ENCODE results near the gene PBX2. TPM values are rescaled to one million over a fixed set of nuclear protein-coding genes. Genes with fewer than 3 reads are reported as not detected.

Gene PBX2
- total and polyA plus RNA-seq, 2 experiments from 2014 or later, result 7.2 to 111 TPM

DNA sequence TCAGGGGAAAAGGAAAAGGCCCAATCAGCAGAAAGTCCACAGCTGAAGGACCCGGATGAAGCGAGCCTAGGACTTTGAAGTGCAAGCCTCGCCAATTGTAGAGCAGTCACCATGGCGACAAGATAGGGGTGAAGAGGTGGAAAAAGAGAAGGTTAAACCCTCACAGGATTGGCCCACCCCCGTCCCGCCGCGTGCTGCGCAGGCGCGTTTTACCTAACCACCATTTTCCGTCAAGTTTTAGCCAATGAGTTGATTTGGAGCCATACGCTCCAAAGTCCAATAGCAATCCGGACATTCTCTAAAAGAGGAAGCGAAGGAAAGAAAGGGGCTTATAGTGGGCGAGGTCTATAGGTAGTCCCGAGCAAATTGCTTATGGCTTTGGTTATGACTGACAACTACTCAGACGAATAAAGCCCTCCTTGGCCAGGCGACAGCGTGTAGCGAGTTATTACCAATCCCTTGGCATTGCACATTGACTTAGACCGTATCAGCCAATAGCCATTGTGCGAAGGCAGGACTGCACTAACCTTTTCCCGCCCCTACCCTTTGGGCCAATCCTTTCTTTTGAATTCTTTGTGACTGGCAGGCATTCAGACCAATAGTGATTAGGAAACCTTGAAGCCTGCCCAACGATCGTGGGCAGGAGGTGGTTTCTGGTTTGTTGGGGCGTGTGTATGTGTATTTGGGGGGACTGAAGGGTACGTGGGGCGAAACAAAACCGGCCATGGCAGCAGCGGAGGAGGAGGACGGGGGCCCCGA is 12.0 kb downstream of the PBX2 start, which contains the start of gene RNF5:
Gene RNF5 (plus strand): TSS at position 618 of the 759 bp plus-strand sequence. CDS start 107 bp downstream, at position 725.
- H3K27me3 Mint-ChIP-seq (ENCODE audit: insufficient read depth, low read depth, poor library complexity), result peaks cover 23% of the 10 kb centered on the region
- peak within 1 kb of the TSS; percentile 79 for H3K4me3 Mint-ChIP-seq
- H3K36me3 ChIP-seq (ENCODE audit: insufficient read depth), result peaks cover 2% of the 10 kb centered on the region; the same call in 1 of the 2 replicates
- H3K27ac Mint-ChIP-seq, result peak within 1 kb of the TSS; percentile 91
- H3K4me1 Mint-ChIP-seq, result peaks cover 48% of the 10 kb centered on the region
- H3K79me2 ChIP-seq (replicated peaks; ENCODE audit: insufficient read depth), result peaks cover 41% of the 10 kb centered on the region
- H3K27ac ChIP-seq (ENCODE audit: low read depth), result peak within 1 kb of the TSS; percentile 93
- 0 out of 2 replicates have a peak, but pooled peaks cover 7% of the 10 kb centered on the region for H3F3A ChIP-seq (replicated peaks; ENCODE audit: low read depth)
- peak; percentile 73 for ATAC-seq
- peaks cover 4% of the 10 kb centered on the region; the same call in 1 of the 2 replicates for H4K20me1 ChIP-seq (replicated peaks; ENCODE audit: insufficient read depth)
- no peak within 1 kb of the TSS; the same call in 1 of the 2 replicates for H2AFZ ChIP-seq
- no peaks in the 10 kb centered on the region for H3K27me3 ChIP-seq (ENCODE audit: insufficient read depth)
- peak within 1 kb of the TSS; percentile 79 for H3K4me3 ChIP-seq
- peaks cover 41% of the 10 kb centered on the region for H3K36me3 Mint-ChIP-seq (ENCODE audit: low read depth)
- TF ChIP-seq CREB1 (CRISPR knock-in tag; IDR thresholded peaks at IDR 0.05; ENCODE audit: low read depth) (peak; percentile 80), JUNB (IDR thresholded peaks at IDR 0.05; ENCODE audit: unreplicated experiment) (no peak)
- peak; percentile 100 for DNase-seq (ENCODE audit: low spot score)
- H3K9me3 Mint-ChIP-seq, result no peaks in the 10 kb centered on the region
- H3K9me2 ChIP-seq (ENCODE audit: insufficient read depth), result no peaks in the 10 kb centered on the region
- peaks cover 22% of the 10 kb centered on the region for H3K4me1 ChIP-seq (ENCODE audit: insufficient read depth)
- H3K4me2 ChIP-seq, result peak within 1 kb of the TSS; percentile 85

GRCh38 chr6:32177183-32177787 is 12.7 kb downstream of the PBX2 start:
- H3K79me2 ChIP-seq (replicated peaks; ENCODE audit: insufficient read depth), result peaks cover 48% of the 10 kb centered on the region
- H3F3A ChIP-seq (replicated peaks; ENCODE audit: low read depth), result 0 out of 2 replicates have a peak, but pooled peaks cover 7% of the 10 kb centered on the region
- DNase-seq (ENCODE audit: low spot score) (peak; percentile 85), ATAC-seq (peak; percentile 24)
- TF ChIP-seq EZH2 (IDR thresholded peaks at IDR 0.05; ENCODE audit: low read depth, unreplicated experiment) (no peak), CREB1 (CRISPR knock-in tag; IDR thresholded peaks at IDR 0.05; ENCODE audit: low read depth) (peak; percentile 91), POLR2AphosphoS5 (IDR thresholded peaks at IDR 0.05; ENCODE audit: low read depth) (peak; percentile 58)
- H3K4me1 ChIP-seq (ENCODE audit: insufficient read depth), result peaks cover 22% of the 10 kb centered on the region
- peaks cover 2% of the 10 kb centered on the region; the same call in 1 of the 2 replicates for H3K36me3 ChIP-seq (ENCODE audit: insufficient read depth)
- peak overlapping the region; percentile 91 for H3K27ac Mint-ChIP-seq
- H3K4me2 ChIP-seq, result peak overlapping the region; percentile 84
- H3K27me3 Mint-ChIP-seq (ENCODE audit: insufficient read depth, low read depth, poor library complexity), result peaks cover 19% of the 10 kb centered on the region
- H2AFZ ChIP-seq, result no peak overlapping the region
- no peaks in the 10 kb centered on the region for H3K9me2 ChIP-seq (ENCODE audit: insufficient read depth)
- no peaks in the 10 kb centered on the region for H3K27me3 ChIP-seq (ENCODE audit: insufficient read depth)
- H4K20me1 ChIP-seq (replicated peaks; ENCODE audit: insufficient read depth), result peaks cover 10% of the 10 kb centered on the region; the same call in 1 of the 2 replicates
- peak overlapping the region; percentile 79 for H3K4me3 Mint-ChIP-seq
- peak overlapping the region; percentile 79 for H3K4me3 ChIP-seq
- peaks cover 35% of the 10 kb centered on the region for H3K36me3 Mint-ChIP-seq (ENCODE audit: low read depth)
- H3K4me1 Mint-ChIP-seq, result peaks cover 51% of the 10 kb centered on the region
- H3K9me3 Mint-ChIP-seq, result no peaks in the 10 kb centered on the region
- peak overlapping the region; percentile 93 for H3K27ac ChIP-seq (ENCODE audit: low read depth)

GRCh38 chr6:32176476-32177182 is 13.4 kb downstream of the PBX2 start:
- H3K36me3 ChIP-seq (ENCODE audit: insufficient read depth), result peaks cover 2% of the 10 kb centered on the region; the same call in 1 of the 2 replicates
- H3K4me1 ChIP-seq (ENCODE audit: insufficient read depth), result peaks cover 22% of the 10 kb centered on the region
- DNase-seq (ENCODE audit: low spot score) (no peak), ATAC-seq (peak; percentile 1)
- peak overlapping the region; percentile 93 for H3K27ac ChIP-seq (ENCODE audit: low read depth)
- no peaks in the 10 kb centered on the region for H3K27me3 ChIP-seq (ENCODE audit: insufficient read depth)
- H3K9me2 ChIP-seq (ENCODE audit: insufficient read depth), result no peaks in the 10 kb centered on the region
- TF ChIP-seq EZH2phosphoT487 (IDR thresholded peaks at IDR 0.05; ENCODE audit: unreplicated experiment) (no peak), JUNB (IDR thresholded peaks at IDR 0.05; ENCODE audit: unreplicated experiment) (no peak)
- TF ChIP-seq, protein P1, sequence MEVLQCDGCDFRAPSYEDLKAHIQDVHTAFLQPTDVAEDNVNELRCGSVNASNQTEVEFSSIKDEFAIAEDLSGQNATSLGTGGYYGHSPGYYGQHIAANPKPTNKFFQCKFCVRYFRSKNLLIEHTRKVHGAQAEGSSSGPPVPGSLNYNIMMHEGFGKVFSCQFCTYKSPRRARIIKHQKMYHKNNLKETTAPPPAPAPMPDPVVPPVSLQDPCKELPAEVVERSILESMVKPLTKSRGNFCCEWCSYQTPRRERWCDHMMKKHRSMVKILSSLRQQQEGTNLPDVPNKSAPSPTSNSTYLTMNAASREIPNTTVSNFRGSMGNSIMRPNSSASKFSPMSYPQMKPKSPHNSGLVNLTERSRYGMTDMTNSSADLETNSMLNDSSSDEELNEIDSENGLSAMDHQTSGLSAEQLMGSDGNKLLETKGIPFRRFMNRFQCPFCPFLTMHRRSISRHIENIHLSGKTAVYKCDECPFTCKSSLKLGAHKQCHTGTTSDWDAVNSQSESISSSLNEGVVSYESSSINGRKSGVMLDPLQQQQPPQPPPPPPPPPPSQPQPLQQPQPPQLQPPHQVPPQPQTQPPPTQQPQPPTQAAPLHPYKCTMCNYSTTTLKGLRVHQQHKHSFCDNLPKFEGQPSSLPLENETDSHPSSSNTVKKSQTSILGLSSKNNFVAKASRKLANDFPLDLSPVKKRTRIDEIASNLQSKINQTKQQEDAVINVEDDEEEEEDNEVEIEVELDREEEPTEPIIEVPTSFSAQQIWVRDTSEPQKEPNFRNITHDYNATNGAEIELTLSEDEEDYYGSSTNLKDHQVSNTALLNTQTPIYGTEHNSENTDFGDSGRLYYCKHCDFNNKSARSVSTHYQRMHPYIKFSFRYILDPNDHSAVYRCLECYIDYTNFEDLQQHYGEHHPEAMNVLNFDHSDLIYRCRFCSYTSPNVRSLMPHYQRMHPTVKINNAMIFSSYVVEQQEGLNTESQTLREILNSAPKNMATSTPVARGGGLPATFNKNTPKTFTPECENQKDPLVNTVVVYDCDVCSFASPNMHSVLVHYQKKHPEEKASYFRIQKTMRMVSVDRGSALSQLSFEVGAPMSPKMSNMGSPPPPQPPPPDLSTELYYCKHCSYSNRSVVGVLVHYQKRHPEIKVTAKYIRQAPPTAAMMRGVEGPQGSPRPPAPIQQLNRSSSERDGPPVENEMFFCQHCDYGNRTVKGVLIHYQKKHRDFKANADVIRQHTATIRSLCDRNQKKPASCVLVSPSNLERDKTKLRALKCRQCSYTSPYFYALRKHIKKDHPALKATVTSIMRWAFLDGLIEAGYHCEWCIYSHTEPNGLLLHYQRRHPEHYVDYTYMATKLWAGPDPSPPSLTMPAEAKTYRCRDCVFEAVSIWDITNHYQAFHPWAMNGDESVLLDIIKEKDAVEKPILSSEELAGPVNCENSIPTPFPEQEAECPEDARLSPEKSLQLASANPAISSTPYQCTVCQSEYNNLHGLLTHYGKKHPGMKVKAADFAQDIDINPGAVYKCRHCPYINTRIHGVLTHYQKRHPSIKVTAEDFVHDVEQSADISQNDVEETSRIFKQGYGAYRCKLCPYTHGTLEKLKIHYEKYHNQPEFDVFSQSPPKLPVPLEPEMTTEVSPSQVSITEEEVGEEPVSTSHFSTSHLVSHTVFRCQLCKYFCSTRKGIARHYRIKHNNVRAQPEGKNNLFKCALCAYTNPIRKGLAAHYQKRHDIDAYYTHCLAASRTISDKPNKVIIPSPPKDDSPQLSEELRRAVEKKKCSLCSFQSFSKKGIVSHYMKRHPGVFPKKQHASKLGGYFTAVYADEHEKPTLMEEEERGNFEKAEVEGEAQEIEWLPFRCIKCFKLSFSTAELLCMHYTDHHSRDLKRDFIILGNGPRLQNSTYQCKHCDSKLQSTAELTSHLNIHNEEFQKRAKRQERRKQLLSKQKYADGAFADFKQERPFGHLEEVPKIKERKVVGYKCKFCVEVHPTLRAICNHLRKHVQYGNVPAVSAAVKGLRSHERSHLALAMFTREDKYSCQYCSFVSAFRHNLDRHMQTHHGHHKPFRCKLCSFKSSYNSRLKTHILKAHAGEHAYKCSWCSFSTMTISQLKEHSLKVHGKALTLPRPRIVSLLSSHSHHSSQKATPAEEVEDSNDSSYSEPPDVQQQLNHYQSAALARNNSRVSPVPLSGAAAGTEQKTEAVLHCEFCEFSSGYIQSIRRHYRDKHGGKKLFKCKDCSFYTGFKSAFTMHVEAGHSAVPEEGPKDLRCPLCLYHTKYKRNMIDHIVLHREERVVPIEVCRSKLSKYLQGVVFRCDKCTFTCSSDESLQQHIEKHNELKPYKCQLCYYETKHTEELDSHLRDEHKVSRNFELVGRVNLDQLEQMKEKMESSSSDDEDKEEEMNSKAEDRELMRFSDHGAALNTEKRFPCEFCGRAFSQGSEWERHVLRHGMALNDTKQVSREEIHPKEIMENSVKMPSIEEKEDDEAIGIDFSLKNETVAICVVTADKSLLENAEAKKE (CRISPR knock-in tag; IDR thresholded peaks at IDR 0.05), result no peak
- no peaks in the 10 kb centered on the region for H3K9me3 Mint-ChIP-seq
- peak overlapping the region; percentile 84 for H3K4me2 ChIP-seq
- peaks cover 31% of the 10 kb centered on the region for H3K36me3 Mint-ChIP-seq (ENCODE audit: low read depth)
- H4K20me1 ChIP-seq (replicated peaks; ENCODE audit: insufficient read depth), result peaks cover 10% of the 10 kb centered on the region; the same call in 1 of the 2 replicates
- peak overlapping the region; percentile 79 for H3K4me3 ChIP-seq
- H3K79me2 ChIP-seq (replicated peaks; ENCODE audit: insufficient read depth), result peaks cover 54% of the 10 kb centered on the region
- H3F3A ChIP-seq (replicated peaks; ENCODE audit: low read depth), result 0 out of 2 replicates have a peak, but pooled peaks cover 7% of the 10 kb centered on the region
- H3K4me1 Mint-ChIP-seq, result peaks cover 46% of the 10 kb centered on the region
- peak overlapping the region; percentile 79 for H3K4me3 Mint-ChIP-seq
- H3K27me3 Mint-ChIP-seq (ENCODE audit: insufficient read depth, low read depth, poor library complexity), result peaks cover 19% of the 10 kb centered on the region
- H2AFZ ChIP-seq, result no peak overlapping the region
- H3K27ac Mint-ChIP-seq, result peak overlapping the region; percentile 91
